ENCODE results near the gene RIBC1. TPM values are rescaled to one million over a fixed set of nuclear protein-coding genes. Genes with fewer than 3 reads are reported as not detected.
A peak's percentile ranks its signal among the peaks of the same experiment; 100 is the strongest.
"Not testable (repeated sequence)": the region's sequence is repeated elsewhere in the genome, so short reads cannot be mapped to it uniquely, and the experiment has no call there.

The RIBC1 gene
- total RNA-seq, 1 donor from 2014 or later = 1.2 TPM

- peak; percentile 73 for DNase-seq (ENCODE audit: low spot score)
Observed at GRCh38 chrX:53435997-53436396, 13.3 kb downstream of the RIBC1 start.

- DNase-seq (ENCODE audit: low spot score) = no peak
Observed at GRCh38 chrX:53437206-53437605, 14.5 kb downstream of the RIBC1 start.

- DNase-seq (ENCODE audit: low spot score) = no peak
Observed at GRCh38 chrX:53438174-53438831, 15.6 kb downstream of the RIBC1 start.

- no peak for DNase-seq (ENCODE audit: low spot score)
Observed at GRCh38 chrX:53438832-53439230, 16.2 kb downstream of the RIBC1 start.

- DNase-seq (ENCODE audit: low spot score) = no peak
Observed at GRCh38 chrX:53440101-53440500, 17.4 kb downstream of the RIBC1 start.

- DNase-seq (ENCODE audit: low spot score) = peak; percentile 72
Observed at GRCh38 chrX:53440621-53441517, 18.2 kb downstream of the RIBC1 start.

GRCh38 chrX:53441531-53442321 is 19.1 kb downstream of the RIBC1 start:
- peak; percentile 65 for DNase-seq (ENCODE audit: low spot score)

GRCh38 chrX:53442322-53442631 is 19.6 kb downstream of the RIBC1 start:
- DNase-seq (ENCODE audit: low spot score) = no peak

GRCh38 chrX:53445977-53446376 is 23.3 kb downstream of the RIBC1 start:
- no peak for DNase-seq (ENCODE audit: low spot score)

GRCh38 chrX:53447441-53447840 is 24.8 kb downstream of the RIBC1 start:
- no peak for DNase-seq (ENCODE audit: low spot score)

GRCh38 chrX:53449632-53450031 is 27.0 kb downstream of the RIBC1 start:
- no peak for DNase-seq (ENCODE audit: low spot score)

GRCh38 chrX:53452812-53453211 is 30.1 kb downstream of the RIBC1 start:
- no peak for DNase-seq (ENCODE audit: low spot score)

- no peak for DNase-seq (ENCODE audit: low spot score)
Observed at GRCh38 chrX:53456254-53456653, 33.6 kb downstream of the RIBC1 start.

- no peak for DNase-seq (ENCODE audit: low spot score)
Observed at GRCh38 chrX:53458082-53458481, 35.4 kb downstream of the RIBC1 start.

GRCh38 chrX:53468659-53469058 is 46.0 kb downstream of the RIBC1 start:
- not testable (repeated sequence) for DNase-seq (ENCODE audit: low spot score)

- DNase-seq (ENCODE audit: low spot score) = no peak
Observed at GRCh38 chrX:53471346-53471745, 48.7 kb downstream of the RIBC1 start.

GRCh38 chrX:53474707-53475106 is 52.0 kb downstream of the RIBC1 start:
- no peak for DNase-seq (ENCODE audit: low spot score)

- DNase-seq (ENCODE audit: low spot score) = no peak
Observed at GRCh38 chrX:53476371-53476770, 53.7 kb downstream of the RIBC1 start.

- no peak for DNase-seq (ENCODE audit: low spot score)
Observed at GRCh38 chrX:53479301-53479700, 56.6 kb downstream of the RIBC1 start.
